Stimulated activated naive CD8-positive, alpha-beta T cell treated with anti-CD3 and anti-CD28 coated beads, Interleukin-15, amount 100 ng/mL, for 72 hours (primary cell): Measurements from ENCODE around the gene CR1L.
"Not testable (repeated sequence)": the region's sequence is repeated elsewhere in the genome, so short reads cannot be mapped to it uniquely, and the experiment has no call there.

Experiments used
- ATAC-seq: fragments of 150-1000 bp; cut with Tn5 transposase; 2 replicates; pipeline ENCODE4 v1.10.0; 2021; ENCODE audit warnings: mild to moderate bottlenecking, moderate library complexity
- DNase-seq, 2 donors: peaks; one replicate each; pipeline ENCODE4 v3.0.0; 2021 to 2022
- H3K27ac Mint-ChIP-seq, 2 donors: one replicate each; pipeline ENCODE4 v1.8.0; 2022; ENCODE audit warnings: mild to moderate bottlenecking in 2 of 2, mixed read lengths in 2 of 2, moderate library complexity in 2 of 2
- H3K27me3 Mint-ChIP-seq: one replicate; pipeline ENCODE4 v1.8.0; 2022; ENCODE audit warnings: mixed read lengths
- H3K4me1 Mint-ChIP-seq: one replicate; pipeline ENCODE4 v1.8.0; 2022; ENCODE audit warnings: mild to moderate bottlenecking, mixed read lengths
- H3K4me3 Mint-ChIP-seq, 2 donors: one replicate each; pipeline ENCODE4 v1.8.0; 2022; ENCODE audit warnings: mild to moderate bottlenecking in 2 of 2, mixed read lengths in 2 of 2, moderate library complexity in 1 of 2
- H3K9me3 Mint-ChIP-seq, 2 donors: one replicate each; pipeline ENCODE4 v1.8.0; 2022; ENCODE audit warnings: mixed read lengths in 2 of 2

The CR1L gene

GRCh38 chr1:207755846-207756693, 111.1 kb downstream of the CR1L start:
- Mint-ChIP-seq H3K9me3 (no peaks in the 10 kb centered on the region), H3K27ac (peak overlapping the region in 1 of 2 donors; percentile 67), H3K27me3 (no peaks in the 10 kb centered on the region), H3K4me1 (peaks cover 46% of the 10 kb centered on the region), H3K4me3 (no peak overlapping the region)
- no peak for DNase-seq
- ATAC-seq: no peak

- H3K27ac Mint-ChIP-seq: peak overlapping the region in 1 of 2 donors; percentile 66
- no peak overlapping the region for H3K4me3 Mint-ChIP-seq
- H3K4me1 Mint-ChIP-seq: peaks cover 12% of the 10 kb centered on the region
- DNase-seq: no peak
- H3K9me3 Mint-ChIP-seq: no peaks in the 10 kb centered on the region
- H3K27me3 Mint-ChIP-seq: no peaks in the 10 kb centered on the region
- no peak for ATAC-seq
Observed at GRCh38 chr1:207762622-207763021, 117.7 kb downstream of the CR1L start.

DNA sequence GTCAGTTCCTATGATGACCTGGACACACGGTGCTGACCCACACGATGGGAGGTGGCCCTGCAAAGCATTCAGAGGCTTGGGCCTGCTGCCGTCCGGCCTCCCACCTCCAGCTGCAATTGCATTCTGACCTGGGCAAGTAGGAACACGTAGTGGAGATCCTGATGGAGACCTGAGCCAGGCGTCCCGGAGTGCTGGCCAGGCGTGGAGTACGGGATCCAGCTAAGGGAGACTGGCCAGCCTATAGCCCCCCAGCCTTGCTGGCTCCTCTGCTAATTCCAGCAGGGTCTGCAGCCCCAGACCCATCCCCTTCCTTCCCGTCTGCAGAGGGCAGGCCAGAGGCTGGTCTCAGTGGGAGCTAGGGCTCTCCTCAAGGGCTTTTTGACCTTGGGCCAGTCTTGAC, 118.2 kb downstream of the CR1L start:
- Mint-ChIP-seq H3K27ac (no peak overlapping the region), H3K9me3 (no peaks in the 10 kb centered on the region), H3K4me1 (peaks cover 8% of the 10 kb centered on the region), H3K27me3 (no peaks in the 10 kb centered on the region), H3K4me3 (no peak overlapping the region)
- ATAC-seq (no peak), DNase-seq (no peak)

- DNase-seq (no peak), ATAC-seq (no peak)
- Mint-ChIP-seq H3K4me3 (no peak overlapping the region), H3K9me3 (no peaks in the 10 kb centered on the region), H3K27me3 (no peaks in the 10 kb centered on the region), H3K4me1 (peaks cover 4% of the 10 kb centered on the region), H3K27ac (peak overlapping the region in 1 of 2 donors; percentile 42)
Observed at GRCh38 chr1:207763972-207764371, 119.0 kb downstream of the CR1L start.

GRCh38 chr1:207766569-207766968, 121.6 kb downstream of the CR1L start:
- DNase-seq: no peak
- no peak overlapping the region for H3K27ac Mint-ChIP-seq
- H3K27me3 Mint-ChIP-seq: no peaks in the 10 kb centered on the region
- H3K4me3 Mint-ChIP-seq: no peak overlapping the region
- H3K9me3 Mint-ChIP-seq: peaks cover 0 to 4% of the 10 kb centered on the region in 2 donors
- ATAC-seq: no peak
- H3K4me1 Mint-ChIP-seq: peaks cover 4% of the 10 kb centered on the region

GRCh38 chr1:207770514-207770913, 125.6 kb downstream of the CR1L start:
- H3K27ac Mint-ChIP-seq, ATAC-seq, DNase-seq, H3K4me3 Mint-ChIP-seq, H3K27me3 Mint-ChIP-seq: not testable (repeated sequence)
- Mint-ChIP-seq H3K4me1 (peaks cover 21% of the 10 kb centered on the region), H3K9me3 (peaks cover 0 to 23% of the 10 kb centered on the region in 2 donors)
